OCI-LY7 (cell line): ENCODE measurements around the gene SFSWAP.
"Not testable (repeated sequence)": the region's sequence is repeated elsewhere in the genome, so short reads cannot be mapped to it uniquely, and the experiment has no call there.

ENCODE experiments used
- EZH2phosphoT487 ChIP-seq: fragments of 200-600 bp; sonication (generic); IDR thresholded peaks from 2 replicates; pipeline ENCODE4 v1.6.1; 2018; ENCODE audit warnings: low read depth, borderline replicate concordance, mild to moderate bottlenecking, mixed run types, antibody characterized with exemption, low read length, moderate library complexity, mixed read lengths
- TF ChIP-seq, protein P1 (sequence below): fragments of 200-600 bp; sonication (generic); conservative IDR thresholded peaks from 2 replicates; pipeline ENCODE4 v1.5.1; 2014; ENCODE audit warnings: mild to moderate bottlenecking, antibody characterized with exemption, low read length, moderate library complexity, mixed read lengths

GRCh38 chr12:131678389-131679181 is 32.3 kb upstream of the SFSWAP start:
- TF ChIP-seq, protein P1, sequence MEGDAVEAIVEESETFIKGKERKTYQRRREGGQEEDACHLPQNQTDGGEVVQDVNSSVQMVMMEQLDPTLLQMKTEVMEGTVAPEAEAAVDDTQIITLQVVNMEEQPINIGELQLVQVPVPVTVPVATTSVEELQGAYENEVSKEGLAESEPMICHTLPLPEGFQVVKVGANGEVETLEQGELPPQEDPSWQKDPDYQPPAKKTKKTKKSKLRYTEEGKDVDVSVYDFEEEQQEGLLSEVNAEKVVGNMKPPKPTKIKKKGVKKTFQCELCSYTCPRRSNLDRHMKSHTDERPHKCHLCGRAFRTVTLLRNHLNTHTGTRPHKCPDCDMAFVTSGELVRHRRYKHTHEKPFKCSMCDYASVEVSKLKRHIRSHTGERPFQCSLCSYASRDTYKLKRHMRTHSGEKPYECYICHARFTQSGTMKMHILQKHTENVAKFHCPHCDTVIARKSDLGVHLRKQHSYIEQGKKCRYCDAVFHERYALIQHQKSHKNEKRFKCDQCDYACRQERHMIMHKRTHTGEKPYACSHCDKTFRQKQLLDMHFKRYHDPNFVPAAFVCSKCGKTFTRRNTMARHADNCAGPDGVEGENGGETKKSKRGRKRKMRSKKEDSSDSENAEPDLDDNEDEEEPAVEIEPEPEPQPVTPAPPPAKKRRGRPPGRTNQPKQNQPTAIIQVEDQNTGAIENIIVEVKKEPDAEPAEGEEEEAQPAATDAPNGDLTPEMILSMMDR, result not testable (repeated sequence)
- TF ChIP-seq EZH2phosphoT487, result not testable (repeated sequence)
